B cell (primary cell): Measurements from ENCODE around the gene MOB3A. TPM values are rescaled to one million over a fixed set of nuclear protein-coding genes. Genes with fewer than 3 reads are reported as not detected.

Experiments used
- ATAC-seq: fragments of 200-7000 bp; cut with Tn5 transposase; one replicate; pipeline ENCODE4 v1.10.0; 2021; ENCODE audit warnings: low read depth, mild to moderate bottlenecking, moderate number of reproducible peaks, moderate library complexity
- CTCF ChIA-PET: fragments of 350-600 bp; sonication (Branson Sonifier 250); formaldehyde crosslinking; loops from one replicate; lab custom pipeline; 2021; ENCODE audit warnings: antibody characterized with exemption, inconsistent platforms; lab: Charles Lee
- POLR2A ChIA-PET: fragments of 350-600 bp; sonication (Branson Sonifier 250); formaldehyde crosslinking; loops from one replicate; lab custom pipeline; 2021; ENCODE audit warnings: antibody characterized with exemption; lab: Charles Lee
- DNase-seq: peaks from one replicate; pipeline ENCODE4 v3.0.0; 2013
- H2AFZ ChIP-seq: 2 replicates; pipeline ENCODE4 v1.6.1; 2012; ENCODE audit warnings: mild to moderate bottlenecking, low read depth, low read length; ENCODE audit not compliant: insufficient read depth, poor library complexity, severe bottlenecking
- H3K27ac ChIP-seq, 2 donors: 1 replicate in 1 of 2; 2 replicates in 1 of 2; pipeline ENCODE4 v1.5.1; 2012 to 2013; ENCODE audit warnings: low read length in 2 of 2, mild to moderate bottlenecking in 2 of 2, moderate library complexity in 1 of 2
- H3K27me3 ChIP-seq, 4 experiments: fragments of 200-600 bp in 1 of 4; sonication (generic) in 1 of 4; replicated peaks in 1 of 4; 1 replicate in 2 of 4; 2 replicates in 2 of 4; pipeline versions ENCODE4 v1.6.1 to v1.7.0; 2013 to 2016; ENCODE audit warnings: low read length in 3 of 4, mild to moderate bottlenecking in 2 of 4, mixed read lengths in 1 of 4, moderate library complexity in 1 of 4; ENCODE audit not compliant: insufficient read depth in 4 of 4, control insufficient read depth in 3 of 4; ENCODE audit errors: control extremely low read depth in 1 of 4
- H3K36me3 ChIP-seq, 2 experiments: replicated peaks in 1 of 2; 1 replicate in 1 of 2; 2 replicates in 1 of 2; pipeline versions ENCODE4 v1.6.1 to v1.7.1; 2013; ENCODE audit warnings: low read length in 1 of 2; ENCODE audit not compliant: insufficient read depth in 2 of 2, control insufficient read depth in 1 of 2; ENCODE audit errors: control extremely low read depth in 1 of 2, extremely low read depth in 1 of 2
- H3K4me1 ChIP-seq, 2 donors: fragments of 200-600 bp in 1 of 2; sonication (generic) in 1 of 2; 1 replicate in 1 of 2; 2 replicates in 1 of 2; pipeline versions ENCODE4 v1.5.1 to v1.6.1; 2013 to 2017; ENCODE audit warnings: low read length in 2 of 2; ENCODE audit not compliant: control insufficient read depth in 2 of 2, insufficient read depth in 2 of 2
- H3K4me2 ChIP-seq: replicated peaks from 2 replicates; pipeline ENCODE3; 2012; ENCODE audit warnings: mild to moderate bottlenecking, low read depth, low read length; ENCODE audit not compliant: poor library complexity, severe bottlenecking
- H3K4me3 ChIP-seq, 5 experiments: fragments of 200-600 bp in 1 of 5; sonication (generic) in 1 of 5; 1 replicate in 3 of 5; 2 replicates in 2 of 5; pipeline versions ENCODE4 v1.5.1 to v1.7.0; 2011 to 2016; ENCODE audit warnings: low read length in 4 of 5, mild to moderate bottlenecking in 4 of 5, low read depth in 2 of 5, control low read depth in 1 of 5, moderate library complexity in 1 of 5; ENCODE audit not compliant: insufficient read depth in 1 of 5; ENCODE audit errors: control extremely low read depth in 1 of 5, extremely low read depth in 1 of 5
- H3K79me2 ChIP-seq: fragments of 200-600 bp; sonication (generic); one replicate; pipeline ENCODE4 v1.6.0; 2016; ENCODE audit warnings: low read length; ENCODE audit not compliant: control insufficient read depth, insufficient read depth
- H3K9ac ChIP-seq: fragments of 200-600 bp; sonication (generic); 2 replicates; pipeline ENCODE4 v1.6.1; 2017; ENCODE audit warnings: mild to moderate bottlenecking, low read length, moderate library complexity
- H3K9me3 ChIP-seq, 3 donors: one replicate each; pipeline versions ENCODE4 v1.6.1 to v1.7.1; 2013; ENCODE audit warnings: low read length in 2 of 3; ENCODE audit not compliant: control insufficient read depth in 2 of 3, insufficient read depth in 1 of 3; ENCODE audit errors: control extremely low read depth in 1 of 3
- H4K20me1 ChIP-seq: 2 replicates; pipeline ENCODE4 v1.6.0; 2012; ENCODE audit warnings: mild to moderate bottlenecking, low read length; ENCODE audit not compliant: insufficient read depth, control insufficient read depth, poor library complexity, severe bottlenecking
- H3K27ac Mint-ChIP-seq: one replicate; pipeline ENCODE4 v1.8.0; 2021; ENCODE audit warnings: mixed read lengths
- H3K27me3 Mint-ChIP-seq: one replicate; pipeline ENCODE4 v1.8.0; 2021; ENCODE audit warnings: mixed read lengths
- H3K4me1 Mint-ChIP-seq: one replicate; pipeline ENCODE4 v1.8.0; 2021; ENCODE audit warnings: mixed read lengths
- H3K4me3 Mint-ChIP-seq: one replicate; pipeline ENCODE4 v1.8.0; 2021; ENCODE audit warnings: mixed read lengths
- H3K9me3 Mint-ChIP-seq: one replicate; pipeline ENCODE4 v1.8.0; 2022; ENCODE audit warnings: mixed read lengths; ENCODE audit not compliant: insufficient read depth
- EZH2 ChIP-seq: IDR thresholded peaks from 2 replicates; pipeline ENCODE4 v1.6.1; 2012; ENCODE audit warnings: borderline replicate concordance, low read depth, mild to moderate bottlenecking, moderate library complexity, low read length; ENCODE audit not compliant: insufficient read depth, poor library complexity, severe bottlenecking
- WGBS: methylation state at CpG from one replicate; pipeline ENCODE4 v1.1.5; 2013; ENCODE audit warnings: missing lambda C conversion rate; ENCODE audit not compliant: insufficient coverage; 5-methylcytosine and 5-hydroxymethylcytosine counted together
- intact Hi-C: fragments of 100-400 bp; cut with micrococcal nuclease; formaldehyde crosslinking; loops from one replicate; pipeline ENCODE4 v1.10.0; 2022
- polyA plus RNA-seq: library from polyadenylated mRNA; depleted of rRNA; stranded (reverse); fragments of >200 nt; gene quantifications from 2 replicates; pipeline ENCODE4 v1.2.3, GENCODE V29; 2012
- total RNA-seq, 2 donors: library from RNA; stranded (reverse); fragments of 120-200 nt in 1 of 2; gene quantifications; 1 replicate in 1 of 2; 2 replicates in 1 of 2; pipeline versions ENCODE4 v1.2.3 to v1.2.4, GENCODE V29; 2013 to 2022
- TF ChIP-seq, protein P1 (sequence below): fragments of 200-600 bp; IDR thresholded peaks from one replicate; pipeline ENCODE4 v1.8.0; 2022; ENCODE audit warnings: antibody characterized with exemption, mild to moderate bottlenecking

Gene MOB3A
- total and polyA plus RNA-seq, 2 donors (not counting 1 experiment from before 2014, with no cell fraction given): 190 to 228 TPM

GRCh38 chr19:2061495-2062388 is 34.4 kb downstream of the MOB3A start:
- peak overlapping the region; percentile 98 for H3K4me2 ChIP-seq
- Mint-ChIP-seq H3K27ac (peak overlapping the region; percentile 95), H3K9me3 (no peaks in the 10 kb centered on the region), H3K27me3 (no peaks in the 10 kb centered on the region), H3K4me3 (peak overlapping the region; percentile 95), H3K4me1 (peaks cover 44% of the 10 kb centered on the region)
- H4K20me1 ChIP-seq: no peaks in the 10 kb centered on the region
- peak; percentile 99 for DNase-seq
- H3K27me3 ChIP-seq: no peaks in the 10 kb centered on the region
- ChIA-PET CTCF (interaction anchor here (0.7 to 1.0 kb wide), 3 partner anchors 9 to 28 kb away, joined by 3 to 4 read pairs (median 3); no protein-coding TSS in a partner anchor), POLR2A (interaction anchor here (0.5 to 4.3 kb wide), 8 partner anchors 9 to 241 kb away, joined by 3 to 41 read pairs (median 6); partner anchors contain the start of genes IZUMO4, MKNK2 and MOB3A)
- H3K9me3 ChIP-seq: no peaks in the 10 kb centered on the region
- peak overlapping the region; percentile 87 for H2AFZ ChIP-seq
- intact Hi-C loops: loop anchor here (1.0 kb wide), 2 partner anchors 10 to 35 kb away; partner anchors contain the start of genes IZUMO4, MKNK2 and MOB3A
- peak; percentile 92 for ATAC-seq
- 2% methylated on average over 47 of the region's 50 CpGs for WGBS
- peaks cover 30 to 67% of the 10 kb centered on the region in 2 donors for H3K4me1 ChIP-seq
- peak overlapping the region; percentile 8 to 94 (median 84) for H3K4me3 ChIP-seq
- TF ChIP-seq, protein P1, sequence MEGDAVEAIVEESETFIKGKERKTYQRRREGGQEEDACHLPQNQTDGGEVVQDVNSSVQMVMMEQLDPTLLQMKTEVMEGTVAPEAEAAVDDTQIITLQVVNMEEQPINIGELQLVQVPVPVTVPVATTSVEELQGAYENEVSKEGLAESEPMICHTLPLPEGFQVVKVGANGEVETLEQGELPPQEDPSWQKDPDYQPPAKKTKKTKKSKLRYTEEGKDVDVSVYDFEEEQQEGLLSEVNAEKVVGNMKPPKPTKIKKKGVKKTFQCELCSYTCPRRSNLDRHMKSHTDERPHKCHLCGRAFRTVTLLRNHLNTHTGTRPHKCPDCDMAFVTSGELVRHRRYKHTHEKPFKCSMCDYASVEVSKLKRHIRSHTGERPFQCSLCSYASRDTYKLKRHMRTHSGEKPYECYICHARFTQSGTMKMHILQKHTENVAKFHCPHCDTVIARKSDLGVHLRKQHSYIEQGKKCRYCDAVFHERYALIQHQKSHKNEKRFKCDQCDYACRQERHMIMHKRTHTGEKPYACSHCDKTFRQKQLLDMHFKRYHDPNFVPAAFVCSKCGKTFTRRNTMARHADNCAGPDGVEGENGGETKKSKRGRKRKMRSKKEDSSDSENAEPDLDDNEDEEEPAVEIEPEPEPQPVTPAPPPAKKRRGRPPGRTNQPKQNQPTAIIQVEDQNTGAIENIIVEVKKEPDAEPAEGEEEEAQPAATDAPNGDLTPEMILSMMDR: no peak
- no peak for TF ChIP-seq EZH2
- H3K9ac ChIP-seq: peak overlapping the region; percentile 89
- H3K36me3 ChIP-seq: no peaks in the 10 kb centered on the region
- H3K27ac ChIP-seq: peak overlapping the region; percentile 92 to 97
- H3K79me2 ChIP-seq: peaks cover 61% of the 10 kb centered on the region
